ENCODE results near the gene NQO2. TPM values are rescaled to one million over a fixed set of nuclear protein-coding genes. Genes with fewer than 3 reads are reported as not detected.
"Not testable (repeated sequence)": the region's sequence is repeated elsewhere in the genome, so short reads cannot be mapped to it uniquely, and the experiment has no call there.

NQO2 gene
- total RNA-seq, 1 donor from 2014 or later = 8.0 TPM

DNA sequence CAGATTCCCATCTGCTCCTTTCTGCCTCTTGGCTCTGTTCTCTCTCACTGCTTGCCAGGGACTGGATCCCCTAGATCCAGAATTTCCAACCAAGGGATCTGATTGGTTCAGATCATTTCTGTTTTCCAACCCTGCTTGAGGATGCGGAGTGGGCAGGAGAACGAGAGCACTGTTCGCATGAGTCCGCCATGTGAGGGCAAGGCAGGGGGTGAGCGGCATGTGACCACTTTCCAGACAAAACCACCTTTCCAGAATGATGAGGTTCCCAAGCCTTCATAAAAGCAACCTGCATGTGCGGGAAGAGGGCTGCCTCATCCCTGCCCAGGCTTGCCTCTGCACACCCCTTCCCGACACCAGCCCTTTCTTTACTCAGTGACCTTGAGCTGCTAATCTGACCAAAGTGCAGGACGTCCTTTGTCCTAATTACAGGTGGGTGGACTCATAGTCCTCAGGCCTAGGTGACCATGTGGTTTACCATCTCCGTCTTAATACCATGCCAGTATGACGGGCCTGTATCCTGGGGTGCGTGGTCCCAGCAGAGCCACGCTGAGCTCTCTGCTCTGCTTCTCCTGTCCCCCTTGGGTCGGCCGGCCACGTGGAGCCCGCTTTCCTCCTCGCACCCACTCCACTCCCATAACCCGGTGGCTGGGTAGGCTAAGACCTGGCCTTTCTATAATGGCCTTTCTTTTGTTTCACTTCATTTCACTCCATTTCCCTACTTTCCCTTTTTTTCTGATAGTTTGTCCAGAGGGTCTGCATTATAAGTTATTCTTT lies 14.4 kb downstream of the NQO2 start:
- no peak for DNase-seq

DNA sequence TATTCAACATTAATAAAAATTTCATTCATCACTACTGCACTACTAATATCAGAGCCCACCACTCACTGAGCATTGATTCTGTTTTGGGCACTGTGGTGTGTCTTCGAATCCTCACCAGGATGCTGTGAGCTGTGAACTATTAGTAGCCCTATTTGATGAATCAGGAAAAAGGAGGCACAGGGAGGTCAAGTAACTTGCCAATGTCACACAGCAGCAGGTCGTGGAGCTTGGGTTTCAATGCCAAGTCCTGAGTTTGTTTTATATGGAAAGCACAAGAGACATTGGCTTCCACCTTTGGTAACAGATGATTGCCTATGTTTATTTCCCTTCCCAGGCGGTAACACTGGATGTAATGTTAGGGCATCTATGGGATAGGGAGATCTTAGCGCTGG lies 15.0 kb downstream of the NQO2 start:
- DNase-seq = no peak

DNA sequence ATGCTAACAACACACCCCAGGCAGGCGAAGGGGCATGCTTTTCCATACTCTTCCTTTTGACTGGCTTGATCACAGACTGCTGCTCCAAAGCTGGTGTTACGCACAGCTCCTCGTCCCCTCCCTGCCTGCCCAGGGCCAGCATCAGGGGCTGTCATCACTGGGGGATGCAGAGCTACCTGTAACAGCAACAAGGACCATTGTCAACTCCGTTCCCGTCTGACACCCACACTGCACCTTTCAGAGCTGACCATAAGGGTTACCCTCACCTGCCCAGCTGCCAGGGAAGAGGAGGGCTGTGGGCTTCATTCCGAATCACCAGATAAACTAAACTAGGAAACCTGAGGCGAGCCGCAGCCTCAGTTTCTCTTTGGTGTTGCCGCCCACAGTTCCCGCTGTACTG lies 15.4 kb downstream of the NQO2 start:
- no peak for DNase-seq

DNA sequence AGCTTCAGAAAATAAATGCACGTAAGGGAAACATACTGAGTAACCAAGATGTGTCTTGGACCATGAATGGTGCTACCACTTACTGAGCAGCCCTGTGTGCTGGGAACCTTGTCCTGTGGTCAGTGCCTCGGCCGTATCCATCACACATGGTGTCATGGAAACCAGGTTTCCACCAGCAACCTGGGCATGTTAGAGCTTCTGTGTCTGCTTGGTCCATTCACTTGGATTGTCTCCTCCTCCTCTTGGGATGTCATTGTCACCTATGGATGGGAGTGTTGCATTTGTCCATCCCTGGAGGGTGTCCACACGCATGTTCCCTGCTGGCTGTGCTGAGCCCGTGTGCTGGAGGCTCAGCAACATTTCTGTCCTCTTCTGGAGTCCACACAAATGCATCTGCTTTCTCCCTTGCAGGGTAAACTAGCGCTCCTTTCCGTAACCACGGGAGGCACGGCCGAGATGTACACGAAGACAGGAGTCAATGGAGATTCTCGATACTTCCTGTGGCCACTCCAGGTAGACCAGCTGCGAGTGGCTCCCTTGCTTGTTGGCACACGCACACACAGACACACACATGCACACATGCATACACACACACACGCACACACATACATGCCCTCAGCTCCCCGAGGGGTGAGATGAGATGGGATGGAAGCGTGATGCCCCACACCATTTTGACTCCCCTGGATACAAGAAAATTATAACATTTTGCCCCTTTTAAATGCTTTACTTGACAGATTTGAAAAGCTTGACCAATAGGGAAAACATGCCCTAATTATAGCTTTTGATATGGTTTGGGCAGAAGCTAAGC lies 17.0 kb downstream of the NQO2 start:
- no peak for DNase-seq

DNA sequence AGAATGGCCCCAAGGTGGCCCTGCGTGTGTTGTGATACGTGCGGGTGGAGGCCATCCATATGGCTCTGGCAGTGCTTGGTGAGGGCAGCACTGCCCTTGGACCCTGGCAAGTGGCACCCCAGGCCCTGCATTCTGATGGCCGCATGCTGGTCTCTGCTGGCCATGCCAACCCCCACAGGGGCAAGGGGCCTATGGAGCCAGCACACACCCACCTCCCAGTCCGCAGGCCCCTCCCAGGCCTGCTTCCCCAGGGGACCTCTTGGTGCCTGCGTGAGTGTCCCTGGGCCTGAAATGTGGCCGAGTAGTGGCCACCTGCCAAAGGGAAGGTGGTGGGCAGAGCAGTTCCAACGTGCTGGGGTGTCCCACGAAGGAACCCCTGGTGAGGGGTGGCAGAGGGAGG lies 17.6 kb downstream of the NQO2 start:
- DNase-seq = no peak

DNA sequence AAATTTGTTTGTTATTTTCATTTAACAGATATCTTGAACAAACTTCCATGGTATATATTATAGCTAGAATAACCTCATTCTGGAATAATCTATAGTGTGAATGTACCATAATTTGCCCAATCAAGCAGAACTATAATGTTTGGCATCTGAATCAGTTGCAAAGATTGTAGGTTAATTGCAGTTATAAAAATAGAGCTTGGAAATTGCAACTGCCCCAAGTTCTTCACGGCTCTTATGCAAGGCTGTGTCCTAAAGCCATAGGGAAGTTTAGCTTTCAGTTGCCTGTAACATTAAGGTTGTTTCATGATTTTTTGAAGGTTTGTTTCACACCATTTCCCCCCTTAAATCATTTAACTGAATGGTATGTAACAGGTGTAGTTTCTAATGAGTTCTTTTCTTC lies 19.4 kb downstream of the NQO2 start:
- DNase-seq = no peak

DNA sequence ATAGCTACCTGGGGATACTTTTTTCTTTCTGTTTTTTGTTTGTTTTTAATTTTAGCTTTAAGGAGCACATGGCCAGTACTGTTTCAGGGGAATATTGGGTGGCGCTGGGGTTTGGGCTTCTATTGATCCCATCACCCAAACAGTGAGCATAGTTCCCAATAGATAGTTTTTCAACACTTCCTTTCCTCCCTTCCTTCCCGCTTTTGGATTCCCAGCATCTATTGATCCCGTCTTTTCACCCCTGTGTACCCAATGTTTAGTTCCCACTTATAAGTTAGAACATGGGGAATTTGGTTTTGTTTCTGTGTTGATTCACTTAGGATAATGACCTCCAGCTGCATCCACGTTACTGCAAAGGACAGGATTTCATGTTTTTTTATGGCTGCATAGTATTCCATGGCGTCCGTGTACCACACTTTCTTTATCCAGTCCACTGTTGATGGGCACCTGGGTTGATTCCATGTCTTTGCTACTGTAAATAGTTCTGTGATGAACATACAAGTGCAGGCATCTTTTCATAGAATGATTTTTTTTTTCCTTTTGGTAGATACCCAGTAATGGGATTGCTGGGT lies 20.1 kb downstream of the NQO2 start:
- no peak for DNase-seq

DNA sequence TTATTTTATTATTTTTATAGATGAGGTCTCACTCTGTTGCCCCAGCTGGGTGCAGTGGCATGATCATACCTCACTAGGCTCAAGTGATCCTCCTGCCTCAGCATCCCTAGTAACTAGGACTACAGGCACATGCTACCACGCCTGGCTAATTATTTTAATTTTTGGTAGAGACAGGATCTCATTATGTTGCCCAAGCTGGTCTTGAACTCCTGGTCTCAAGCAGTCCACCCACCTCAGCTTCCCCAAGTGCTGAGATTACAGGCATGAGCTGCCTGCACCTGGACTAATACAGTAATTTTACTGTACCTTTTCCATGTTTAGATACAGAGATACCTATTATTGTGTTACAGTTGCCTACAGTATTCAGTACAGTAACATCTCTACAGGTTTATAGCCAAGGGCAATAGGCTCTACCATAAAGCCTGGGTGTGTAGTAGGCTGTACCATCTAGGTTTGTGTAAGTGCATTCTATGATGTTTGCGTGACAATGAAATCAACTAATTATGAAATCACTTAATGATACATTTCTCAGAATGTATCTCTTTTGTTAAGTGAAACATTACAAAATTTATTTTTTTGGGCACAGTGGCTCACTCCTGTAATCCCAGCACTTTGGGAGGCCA lies 21.4 kb downstream of the NQO2 start:
- DNase-seq = not testable (repeated sequence)

DNA sequence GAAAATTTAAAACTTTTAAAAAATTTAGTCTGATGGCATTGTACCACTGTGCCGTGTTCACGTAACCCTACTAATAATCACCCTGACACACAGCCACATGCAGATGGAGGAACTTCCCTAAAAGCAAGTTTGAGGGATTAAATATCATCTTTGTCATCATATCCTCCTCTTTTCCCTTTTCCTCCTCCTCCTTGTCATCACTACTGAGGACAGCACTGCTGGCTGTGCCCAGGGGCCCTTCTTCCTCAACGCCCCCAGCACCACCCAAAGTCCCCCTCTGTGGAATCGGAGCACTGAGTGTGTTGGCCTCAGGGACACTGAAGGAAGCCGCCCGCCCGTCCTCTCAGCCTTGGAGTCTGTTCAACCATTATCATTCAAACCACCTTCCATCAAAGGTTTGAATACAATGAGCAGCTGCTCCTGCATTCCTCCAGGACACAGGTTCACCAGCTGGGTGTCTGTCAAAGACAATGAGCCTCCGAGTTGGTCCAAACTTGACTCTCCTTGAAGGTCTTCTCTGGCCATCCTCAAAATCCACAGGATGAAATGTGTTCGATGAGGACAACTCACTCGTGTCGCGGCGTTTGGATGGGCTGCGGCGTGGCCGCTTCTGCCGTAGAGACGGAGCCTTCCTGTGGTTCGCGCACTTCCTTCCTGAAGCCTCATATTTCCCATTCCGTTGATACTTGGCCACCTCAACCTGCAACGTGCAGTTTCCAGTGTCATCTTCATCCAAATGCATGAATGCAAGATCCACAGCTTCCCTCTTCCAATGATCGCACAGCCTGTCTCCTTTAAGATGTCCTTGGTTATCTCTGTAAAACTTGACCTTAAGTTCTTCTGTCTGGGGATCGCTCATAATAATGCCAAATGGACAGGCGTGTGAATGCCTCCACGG lies 23.3 kb downstream of the NQO2 start:
- DNase-seq = no peak

DNA sequence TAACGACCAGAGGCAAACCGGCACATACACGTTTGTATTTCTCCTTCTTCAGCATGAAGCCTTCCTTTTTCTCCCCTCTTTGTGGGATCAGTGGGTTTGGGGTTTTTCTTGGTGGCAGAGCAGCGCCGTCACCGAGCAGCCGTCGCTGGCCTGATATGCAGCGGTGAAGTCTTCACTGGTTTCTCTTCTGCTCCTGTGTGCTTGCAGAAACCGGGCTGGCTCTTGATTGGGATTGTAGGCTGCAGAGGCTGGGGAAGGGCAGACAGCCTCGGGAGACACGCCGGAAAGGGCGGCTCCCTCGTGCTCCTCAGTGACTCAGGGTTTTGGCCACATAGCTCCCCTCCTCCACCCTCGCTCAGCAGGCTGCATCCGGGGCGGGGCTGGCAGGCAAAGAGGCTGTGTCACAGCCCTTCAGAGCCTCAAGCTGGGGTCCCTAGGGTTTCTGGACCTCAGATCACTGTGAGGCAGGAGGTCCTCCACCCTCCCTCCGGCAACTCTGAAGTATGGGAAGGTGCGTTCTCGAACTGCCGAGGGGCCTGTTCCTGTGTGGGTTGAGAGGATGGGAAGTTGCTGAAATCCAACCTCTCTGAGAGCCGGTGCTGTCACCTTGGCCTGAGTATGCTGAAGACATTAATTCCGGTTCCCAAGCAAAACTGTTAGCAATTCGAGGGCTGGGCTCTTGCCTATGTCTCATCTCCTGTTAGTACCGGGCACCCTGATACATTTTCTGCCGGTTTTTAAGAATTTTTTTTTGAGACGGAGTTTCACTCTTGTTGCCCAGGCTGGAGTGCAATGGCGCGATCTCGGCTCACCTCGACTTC lies 24.2 kb downstream of the NQO2 start:
- peak; percentile 36 for DNase-seq

DNA sequence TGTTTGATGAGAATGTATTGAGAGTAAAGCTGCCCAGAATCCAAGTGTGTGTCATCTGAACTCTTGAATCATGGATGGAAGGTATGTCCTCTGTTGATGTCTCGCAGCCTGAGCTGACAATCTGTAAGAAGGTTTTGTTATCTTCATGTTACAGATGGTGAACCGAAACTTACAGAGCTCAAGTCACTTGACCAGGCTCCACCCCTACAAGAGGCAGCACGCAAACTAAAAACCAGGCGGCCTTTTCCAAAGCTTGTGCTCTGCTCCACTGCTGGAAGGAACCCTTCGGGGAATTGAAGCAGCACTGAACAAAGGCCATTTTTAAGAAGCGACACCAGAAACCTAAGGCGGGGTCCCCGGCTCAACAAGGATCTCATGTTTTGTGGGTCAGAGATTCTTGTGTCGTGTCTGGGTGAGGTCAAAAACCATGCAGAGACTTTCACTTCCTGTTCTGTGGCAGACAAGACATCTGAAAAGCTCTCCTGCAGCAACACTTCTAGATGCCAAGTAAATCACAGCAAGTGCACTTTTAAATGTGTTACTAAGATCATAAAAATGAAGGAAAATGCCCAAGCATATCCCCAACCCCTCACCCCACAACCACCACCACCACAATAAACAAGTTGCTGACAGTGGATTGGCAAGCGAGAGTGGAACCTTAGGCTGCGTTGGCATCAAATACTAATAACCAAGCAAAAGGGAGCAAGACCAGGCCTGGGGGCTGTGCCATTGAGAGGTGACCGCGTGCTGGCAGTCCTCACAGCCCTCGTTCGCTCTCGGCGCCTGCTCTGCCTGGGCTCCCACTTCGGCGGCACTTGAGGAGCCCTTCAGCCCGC lies 27.3 kb downstream of the NQO2 start:
- no peak for DNase-seq

DNA sequence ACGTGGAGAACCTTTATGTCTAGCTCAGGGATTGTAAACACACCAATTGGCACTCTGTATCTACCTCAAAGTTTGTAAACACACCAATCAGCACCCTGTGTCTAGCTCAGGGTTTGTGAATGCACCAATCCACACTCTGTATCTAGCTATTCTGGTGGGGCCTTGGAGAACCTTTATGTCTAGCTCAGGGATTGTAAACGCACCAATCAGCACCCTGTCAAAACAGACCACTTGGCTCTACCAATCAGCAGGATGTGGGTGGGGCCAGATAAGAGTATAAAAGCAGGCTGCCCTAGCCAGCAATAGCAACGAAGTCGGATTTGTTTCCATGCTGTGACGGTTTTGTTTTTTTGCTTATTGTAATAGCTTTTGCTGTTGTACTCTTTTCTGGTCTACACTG lies 28.5 kb downstream of the NQO2 start:
- not testable (repeated sequence) for DNase-seq

DNA sequence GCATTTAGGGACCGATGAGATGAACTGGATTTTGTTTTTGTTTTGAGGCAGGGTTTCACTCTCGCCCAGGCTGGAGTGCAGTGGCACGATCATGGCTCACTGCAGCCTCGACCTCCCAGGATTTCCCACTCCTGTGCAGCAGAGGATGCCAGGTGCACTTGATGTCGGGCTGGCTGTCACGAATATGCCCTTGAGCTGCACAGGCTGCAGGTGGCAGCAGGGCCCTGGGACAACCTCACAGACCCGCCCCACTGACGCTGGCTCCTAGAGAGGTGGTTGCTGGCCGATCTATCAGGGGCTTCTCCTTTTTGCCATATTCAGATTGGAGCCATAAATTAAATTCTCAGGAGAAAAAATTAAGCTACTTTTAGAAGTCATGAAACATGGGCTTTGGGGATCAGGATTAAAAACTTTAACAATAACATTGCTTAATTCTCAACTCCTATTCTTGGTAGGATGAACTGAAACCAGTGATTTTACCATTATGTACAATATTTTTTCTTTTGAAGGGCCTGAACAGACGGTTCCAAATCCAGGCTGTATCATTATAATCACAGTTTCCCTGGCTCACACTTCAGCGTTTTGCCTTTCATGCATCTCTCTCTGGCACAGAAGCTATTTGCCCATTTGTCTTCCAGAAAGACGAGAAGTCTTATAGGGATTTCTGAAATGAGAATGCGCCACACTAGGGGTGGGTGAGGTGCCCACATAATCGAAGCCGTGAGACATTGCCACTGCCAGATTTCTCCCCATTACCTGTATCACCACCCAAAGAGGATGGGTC lies 32.4 kb downstream of the NQO2 start:
- DNase-seq = no peak

DNA sequence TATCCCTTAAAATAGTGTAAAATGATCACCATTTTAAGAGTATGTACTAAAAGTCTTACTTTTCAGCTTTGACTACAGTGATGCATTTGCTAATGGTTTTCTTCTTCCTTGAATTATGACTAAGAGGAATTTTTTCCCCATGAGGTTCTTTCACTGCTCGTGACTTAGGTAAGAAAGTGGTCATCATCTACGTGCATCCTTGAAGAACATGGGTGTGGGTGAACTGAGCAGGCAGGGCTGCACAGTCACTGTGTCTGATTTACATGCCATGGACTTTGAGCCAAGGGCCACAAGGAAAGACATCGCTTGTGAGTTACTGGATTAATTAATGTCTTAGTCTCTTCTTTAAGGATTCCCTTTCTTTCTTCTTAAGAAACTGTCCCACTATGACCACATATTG lies 33.3 kb downstream of the NQO2 start:
- no peak for DNase-seq

DNA sequence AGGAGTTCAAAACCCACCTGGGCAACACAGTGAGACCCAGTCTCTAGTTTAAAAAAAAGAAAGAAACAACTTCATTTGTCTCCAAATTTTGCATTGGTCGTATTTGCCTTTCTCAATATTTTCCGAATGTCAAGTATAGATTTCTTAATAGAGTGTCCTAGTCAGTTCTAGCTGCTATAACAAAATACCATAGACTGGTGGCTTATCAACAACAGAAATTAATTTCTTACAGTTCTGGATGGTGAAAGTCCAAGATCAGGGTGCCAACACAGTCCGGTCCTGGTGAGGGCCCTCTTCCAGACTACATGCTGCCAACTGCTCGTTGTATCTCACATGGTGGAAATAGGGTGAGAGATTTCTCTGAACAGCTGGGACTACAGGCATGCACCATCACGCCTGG lies 34.0 kb downstream of the NQO2 start:
- no peak for DNase-seq

DNA sequence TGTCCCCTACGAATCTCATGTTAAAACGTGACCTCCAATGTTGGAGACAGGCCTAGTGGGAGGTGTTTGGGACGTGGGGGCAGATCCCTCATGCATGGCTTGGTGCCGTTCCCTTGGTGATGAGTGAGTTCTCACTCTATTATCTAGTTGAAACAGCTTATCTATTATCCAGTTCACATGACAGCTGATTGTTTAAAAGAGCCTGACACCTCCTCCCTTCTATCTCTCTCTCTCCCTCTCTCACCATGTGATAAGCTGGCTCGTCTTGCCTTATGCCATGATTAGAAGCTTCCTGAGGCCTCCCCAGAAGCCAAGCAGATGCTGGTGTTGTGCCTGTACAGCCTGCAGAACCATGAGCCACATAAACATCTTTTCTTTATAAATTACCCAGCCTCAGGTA lies 35.7 kb downstream of the NQO2 start:
- no peak for DNase-seq

DNA sequence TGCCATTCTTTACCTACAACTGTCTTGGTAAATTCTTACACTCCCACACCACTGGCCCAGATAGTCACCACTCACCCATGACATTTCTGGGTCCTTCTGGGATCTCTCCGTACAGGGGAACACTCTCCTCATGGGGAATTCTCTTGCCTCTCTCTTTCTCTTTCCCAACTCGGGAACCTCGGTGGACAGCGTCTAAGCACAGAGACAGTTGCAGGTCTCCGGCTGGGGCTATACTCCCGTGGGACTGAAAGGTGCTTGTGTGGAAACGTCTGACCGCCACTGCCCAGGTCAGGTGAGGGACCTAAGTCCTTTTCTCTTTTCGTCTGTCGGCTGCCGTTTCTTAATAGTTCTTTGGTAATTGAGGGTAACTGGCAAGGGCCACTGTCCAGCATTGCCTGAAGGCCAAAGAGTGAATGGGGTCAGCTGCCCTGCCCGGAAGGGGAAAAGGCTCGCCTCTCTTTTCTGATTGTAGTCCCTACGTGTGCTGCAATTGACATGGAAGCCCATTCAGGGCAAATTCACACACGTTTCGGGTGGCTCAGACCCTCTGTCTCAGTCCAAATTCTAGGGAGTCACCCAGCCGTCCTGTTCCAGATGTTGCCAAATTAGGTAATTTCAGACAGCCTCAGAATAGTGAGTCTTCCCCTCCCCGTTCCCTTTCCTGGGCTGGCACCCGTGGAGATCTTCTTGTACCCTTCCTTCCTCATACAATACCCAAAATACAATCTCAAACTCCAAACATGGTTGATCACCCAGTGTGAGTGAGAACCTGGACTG lies 37.4 kb downstream of the NQO2 start:
- no peak for DNase-seq

DNA sequence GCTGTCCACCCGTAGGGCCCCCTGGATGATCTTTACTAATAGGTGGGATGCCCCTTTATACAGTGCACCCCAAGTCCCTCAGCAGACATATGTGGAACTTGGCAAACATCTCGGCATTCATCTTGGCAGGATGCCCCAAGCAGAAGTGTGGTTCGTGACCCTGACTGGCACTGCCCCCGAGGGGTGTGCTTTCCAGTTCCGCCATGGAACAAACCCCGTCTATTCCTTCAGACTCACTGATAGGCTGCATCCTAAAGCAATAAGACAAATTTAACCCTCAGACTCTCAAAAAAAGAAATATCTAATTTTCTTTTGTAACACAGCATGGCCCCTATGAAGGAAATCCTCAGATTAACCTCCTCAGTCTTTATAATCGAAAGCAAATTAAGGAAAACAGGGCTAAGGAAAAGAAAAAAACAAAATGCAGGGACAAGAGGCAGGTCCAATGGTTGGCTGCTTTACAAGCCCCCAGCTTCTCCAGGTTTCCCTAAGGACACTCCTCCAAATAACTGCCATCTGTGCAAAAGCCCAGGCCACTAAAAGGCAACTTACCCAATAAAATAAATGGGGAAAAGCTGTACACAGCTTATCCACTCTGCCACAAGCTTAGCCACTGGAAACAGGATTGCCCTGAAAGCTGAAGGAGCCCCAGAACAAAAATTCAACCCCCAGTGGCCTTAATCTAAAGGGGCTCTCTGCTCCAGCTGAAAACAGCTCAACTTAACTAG lies 38.1 kb downstream of the NQO2 start:
- DNase-seq = no peak

All from occipital lobe (tissue), 2 donors.